ENCODE data around the gene TUBGCP2. TPM values are rescaled to one million over a fixed set of nuclear protein-coding genes. Genes with fewer than 3 reads are reported as not detected.

TUBGCP2 gene
- total and polyA plus RNA-seq, 2 of the 13 experiments (the other 11 are each of a cell fraction or from before 2014, with no cell fraction given): 21.3 to 34.5 TPM

- TF ChIP-seq ZNF513 (CRISPR knock-in tag; conservative IDR thresholded peaks at IDR 0.05): no peak
- no peak for TF ChIP-seq IKZF1 (IDR thresholded peaks at IDR 0.05)
- TF ChIP-seq HOXA5 (CRISPR knock-in tag; IDR thresholded peaks at IDR 0.05): no peak
- peak; percentile 81; the same call in 1 of the 2 replicates for TF ChIP-seq FOXK1 (CRISPR knock-in tag; IDR thresholded peaks at IDR 0.05; ENCODE audit: borderline replicate concordance, low read depth)
- no peak for TF ChIP-seq EP300 (IDR thresholded peaks at IDR 0.05; ENCODE audit: low read depth in 2 of 2, low read length in 2 of 2)
- no peak for TF ChIP-seq EP300 (CRISPR knock-in tag; IDR thresholded peaks at IDR 0.05; ENCODE audit: borderline replicate concordance)
- no peak for TF ChIP-seq ZBTB43 (CRISPR knock-in tag; conservative IDR thresholded peaks at IDR 0.05)
- TF ChIP-seq EZH2 (conservative IDR thresholded peaks at IDR 0.05; ENCODE audit: low read depth, low read length): no peak
- TF ChIP-seq, protein P1, sequence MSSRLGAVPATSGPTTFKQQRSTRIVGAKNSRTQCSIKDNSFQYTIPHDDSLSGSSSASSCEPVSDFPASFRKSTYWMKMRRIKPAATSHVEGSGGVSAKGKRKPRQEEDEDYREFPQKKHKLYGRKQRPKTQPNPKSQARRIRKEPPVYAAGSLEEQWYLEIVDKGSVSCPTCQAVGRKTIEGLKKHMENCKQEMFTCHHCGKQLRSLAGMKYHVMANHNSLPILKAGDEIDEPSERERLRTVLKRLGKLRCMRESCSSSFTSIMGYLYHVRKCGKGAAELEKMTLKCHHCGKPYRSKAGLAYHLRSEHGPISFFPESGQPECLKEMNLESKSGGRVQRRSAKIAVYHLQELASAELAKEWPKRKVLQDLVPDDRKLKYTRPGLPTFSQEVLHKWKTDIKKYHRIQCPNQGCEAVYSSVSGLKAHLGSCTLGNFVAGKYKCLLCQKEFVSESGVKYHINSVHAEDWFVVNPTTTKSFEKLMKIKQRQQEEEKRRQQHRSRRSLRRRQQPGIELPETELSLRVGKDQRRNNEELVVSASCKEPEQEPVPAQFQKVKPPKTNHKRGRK (CRISPR knock-in tag; IDR thresholded peaks at IDR 0.05): no peak
- TF ChIP-seq, protein P2, sequence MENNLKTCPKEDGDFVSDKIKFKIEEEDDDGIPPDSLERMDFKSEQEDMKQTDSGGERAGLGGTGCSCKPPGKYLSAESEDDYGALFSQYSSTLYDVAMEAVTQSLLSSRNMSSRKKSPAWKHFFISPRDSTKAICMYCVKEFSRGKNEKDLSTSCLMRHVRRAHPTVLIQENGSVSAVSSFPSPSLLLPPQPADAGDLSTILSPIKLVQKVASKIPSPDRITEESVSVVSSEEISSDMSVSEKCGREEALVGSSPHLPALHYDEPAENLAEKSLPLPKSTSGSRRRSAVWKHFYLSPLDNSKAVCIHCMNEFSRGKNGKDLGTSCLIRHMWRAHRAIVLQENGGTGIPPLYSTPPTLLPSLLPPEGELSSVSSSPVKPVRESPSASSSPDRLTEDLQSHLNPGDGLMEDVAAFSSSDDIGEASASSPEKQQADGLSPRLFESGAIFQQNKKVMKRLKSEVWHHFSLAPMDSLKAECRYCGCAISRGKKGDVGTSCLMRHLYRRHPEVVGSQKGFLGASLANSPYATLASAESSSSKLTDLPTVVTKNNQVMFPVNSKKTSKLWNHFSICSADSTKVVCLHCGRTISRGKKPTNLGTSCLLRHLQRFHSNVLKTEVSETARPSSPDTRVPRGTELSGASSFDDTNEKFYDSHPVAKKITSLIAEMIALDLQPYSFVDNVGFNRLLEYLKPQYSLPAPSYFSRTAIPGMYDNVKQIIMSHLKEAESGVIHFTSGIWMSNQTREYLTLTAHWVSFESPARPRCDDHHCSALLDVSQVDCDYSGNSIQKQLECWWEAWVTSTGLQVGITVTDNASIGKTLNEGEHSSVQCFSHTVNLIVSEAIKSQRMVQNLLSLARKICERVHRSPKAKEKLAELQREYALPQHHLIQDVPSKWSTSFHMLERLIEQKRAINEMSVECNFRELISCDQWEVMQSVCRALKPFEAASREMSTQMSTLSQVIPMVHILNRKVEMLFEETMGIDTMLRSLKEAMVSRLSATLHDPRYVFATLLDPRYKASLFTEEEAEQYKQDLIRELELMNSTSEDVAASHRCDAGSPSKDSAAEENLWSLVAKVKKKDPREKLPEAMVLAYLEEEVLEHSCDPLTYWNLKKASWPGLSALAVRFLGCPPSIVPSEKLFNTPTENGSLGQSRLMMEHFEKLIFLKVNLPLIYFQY (CRISPR knock-in tag; IDR thresholded peaks at IDR 0.05; ENCODE audit: borderline replicate concordance): no peak
- TF ChIP-seq ESRRA (CRISPR knock-in tag; IDR thresholded peaks at IDR 0.05; ENCODE audit: low read depth): no peak
- no peak for TF ChIP-seq ZNF747 (CRISPR knock-in tag; IDR thresholded peaks at IDR 0.05; ENCODE audit: borderline replicate concordance)
- no peak for TF ChIP-seq ZNF503 (CRISPR knock-in tag; IDR thresholded peaks at IDR 0.05)
- TF ChIP-seq ZNF577 (CRISPR knock-in tag; IDR thresholded peaks at IDR 0.05; ENCODE audit: borderline replicate concordance, low read depth): no peak
- no peak for TF ChIP-seq EEA1 (CRISPR knock-in tag; IDR thresholded peaks at IDR 0.05; ENCODE audit: borderline replicate concordance)
- TF ChIP-seq GABPA (IDR thresholded peaks at IDR 0.05; ENCODE audit: low read depth, low read length): no peak
- TF ChIP-seq GABPA (CRISPR knock-in tag; IDR thresholded peaks at IDR 0.05; ENCODE audit: low read depth): peak; percentile 50
Measured at GRCh38 chr10:133307776-133308420, 774 bp downstream of the TUBGCP2 start (continued).
